ENCODE results near the gene KLF5.

GRCh38 chr13:73096173-73096572, 37.4 kb downstream of the KLF5 start:
- TF ChIP-seq CTCF (IDR thresholded peaks at IDR 0.05; ENCODE audit: low read depth, low read length, poor library complexity, severe bottlenecking) (no peak), EZH2phosphoT487 (IDR thresholded peaks at IDR 0.05; ENCODE audit: borderline replicate concordance, low read length) (no peak)

Data from DOHH2 (cell line).